ENCODE data around the gene MMP23B. TPM values are rescaled to one million over a fixed set of nuclear protein-coding genes. Genes with fewer than 3 reads are reported as not detected.

MMP23B gene
- total RNA-seq, 4 donors from 2014 or later = 1.2 to 6.6 (median 3.8) TPM

DNA sequence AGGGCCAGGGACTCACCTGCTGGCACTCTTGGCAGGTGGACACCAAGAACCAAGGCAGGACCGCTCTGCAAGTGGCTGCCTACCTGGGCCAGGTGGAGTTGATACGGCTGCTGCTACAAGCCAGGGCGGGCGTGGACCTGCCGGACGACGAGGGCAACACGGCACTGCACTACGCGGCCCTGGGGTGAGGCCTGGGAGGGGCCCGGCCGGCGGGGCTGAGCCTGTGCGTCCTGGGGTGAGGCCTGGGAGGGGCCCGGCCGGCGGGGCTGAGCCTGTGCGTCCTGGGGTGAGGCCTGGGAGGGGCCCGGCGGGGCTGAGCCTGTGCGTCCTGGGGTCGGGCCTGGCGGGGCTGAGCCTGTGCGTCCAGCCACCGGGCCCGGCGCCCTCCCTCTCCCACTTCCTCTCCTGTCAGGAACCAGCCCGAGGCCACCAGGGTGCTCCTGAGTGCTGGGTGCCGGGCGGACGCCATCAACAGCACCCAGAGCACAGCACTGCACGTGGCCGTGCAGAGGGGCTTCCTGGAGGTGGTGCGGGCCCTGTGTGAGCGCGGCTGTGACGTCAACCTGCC, 4.6 kb upstream of the MMP23B start:
- H3K36me3 ChIP-seq = peaks cover 0 to 74% (median 4%) of the 10 kb centered on the region in 3 donors
- DNase-seq (ENCODE audit: low spot score in 2 of 2) = no peak
- TF ChIP-seq, protein P1, sequence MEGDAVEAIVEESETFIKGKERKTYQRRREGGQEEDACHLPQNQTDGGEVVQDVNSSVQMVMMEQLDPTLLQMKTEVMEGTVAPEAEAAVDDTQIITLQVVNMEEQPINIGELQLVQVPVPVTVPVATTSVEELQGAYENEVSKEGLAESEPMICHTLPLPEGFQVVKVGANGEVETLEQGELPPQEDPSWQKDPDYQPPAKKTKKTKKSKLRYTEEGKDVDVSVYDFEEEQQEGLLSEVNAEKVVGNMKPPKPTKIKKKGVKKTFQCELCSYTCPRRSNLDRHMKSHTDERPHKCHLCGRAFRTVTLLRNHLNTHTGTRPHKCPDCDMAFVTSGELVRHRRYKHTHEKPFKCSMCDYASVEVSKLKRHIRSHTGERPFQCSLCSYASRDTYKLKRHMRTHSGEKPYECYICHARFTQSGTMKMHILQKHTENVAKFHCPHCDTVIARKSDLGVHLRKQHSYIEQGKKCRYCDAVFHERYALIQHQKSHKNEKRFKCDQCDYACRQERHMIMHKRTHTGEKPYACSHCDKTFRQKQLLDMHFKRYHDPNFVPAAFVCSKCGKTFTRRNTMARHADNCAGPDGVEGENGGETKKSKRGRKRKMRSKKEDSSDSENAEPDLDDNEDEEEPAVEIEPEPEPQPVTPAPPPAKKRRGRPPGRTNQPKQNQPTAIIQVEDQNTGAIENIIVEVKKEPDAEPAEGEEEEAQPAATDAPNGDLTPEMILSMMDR (IDR thresholded peaks at IDR 0.05) = no peak
- TF ChIP-seq EP300 (IDR thresholded peaks at IDR 0.05) (no peak), POLR2A (IDR thresholded peaks at IDR 0.05) (no peak)
- H3K27me3 ChIP-seq = peaks cover 0 to 27% of the 10 kb centered on the region in 2 donors
- no peaks in the 10 kb centered on the region for H3K9me3 ChIP-seq
- peaks cover 0 to 23% (median 8%) of the 10 kb centered on the region in 4 donors for H3K4me1 ChIP-seq
- no peak overlapping the region for H3K4me3 ChIP-seq
- WGBS, 2 donors = 77 to 84% methylated on average over 18 to 33 of the region's 37 CpGs
- no peak overlapping the region for H3K27ac ChIP-seq

DNA sequence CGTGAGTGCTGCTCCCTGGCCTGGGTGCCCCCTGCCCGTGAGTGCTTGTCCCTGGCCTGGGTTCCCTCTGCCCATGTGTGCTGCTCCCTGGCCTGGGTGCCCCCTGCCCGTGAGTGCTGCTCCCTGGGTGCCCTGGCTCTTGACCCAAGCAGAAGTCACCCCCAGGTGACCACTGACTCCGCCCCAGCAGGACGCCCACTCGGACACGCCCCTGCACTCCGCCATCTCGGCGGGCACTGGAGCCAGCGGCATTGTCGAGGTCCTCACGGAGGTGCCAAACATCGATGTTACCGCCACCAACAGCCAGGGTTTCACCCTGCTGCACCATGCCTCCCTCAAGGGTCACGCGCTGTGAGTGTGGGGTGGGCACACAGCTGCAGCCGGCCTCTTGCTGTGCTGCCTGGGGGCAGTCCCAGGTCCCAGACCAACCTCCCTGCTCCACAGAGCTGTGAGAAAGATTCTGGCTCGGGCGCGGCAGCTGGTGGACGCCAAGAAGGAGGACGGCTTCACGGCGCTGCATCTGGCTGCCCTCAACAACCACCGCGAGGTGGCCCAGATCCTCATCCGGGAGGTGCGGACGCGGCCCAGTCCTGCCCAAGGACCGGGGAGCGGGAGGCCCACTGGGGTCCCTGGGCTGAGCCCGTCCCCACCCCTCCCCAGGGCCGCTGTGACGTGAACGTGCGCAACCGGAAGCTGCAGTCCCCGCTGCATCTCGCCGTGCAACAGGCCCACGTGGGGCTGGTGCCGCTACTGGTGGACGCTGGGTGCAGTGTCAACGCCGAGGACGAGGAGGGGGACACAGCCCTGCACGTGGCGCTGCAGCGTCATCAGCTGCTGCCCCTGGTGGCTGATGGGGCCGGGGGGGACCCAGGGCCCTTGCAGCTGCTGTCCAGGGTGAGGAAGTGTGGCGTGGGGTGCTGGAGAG, 3.9 kb upstream of the MMP23B start:
- no peak overlapping the region for H3K4me3 ChIP-seq
- DNase-seq (ENCODE audit: low spot score in 2 of 2) = no peak
- 95 to 96% methylated on average over 22 to 24 of the region's 53 CpGs for WGBS, 2 donors
- peaks cover 0 to 68% (median 4%) of the 10 kb centered on the region in 3 donors for H3K36me3 ChIP-seq
- TF ChIP-seq, protein P1 (IDR thresholded peaks at IDR 0.05) = no peak
- TF ChIP-seq POLR2A (IDR thresholded peaks at IDR 0.05) (no peak), EP300 (IDR thresholded peaks at IDR 0.05) (no peak)
- no peak overlapping the region for H3K27ac ChIP-seq
- H3K27me3 ChIP-seq = peaks cover 0 to 27% of the 10 kb centered on the region in 2 donors
- peaks cover 0 to 23% (median 8%) of the 10 kb centered on the region in 4 donors for H3K4me1 ChIP-seq
- no peaks in the 10 kb centered on the region for H3K9me3 ChIP-seq

DNA sequence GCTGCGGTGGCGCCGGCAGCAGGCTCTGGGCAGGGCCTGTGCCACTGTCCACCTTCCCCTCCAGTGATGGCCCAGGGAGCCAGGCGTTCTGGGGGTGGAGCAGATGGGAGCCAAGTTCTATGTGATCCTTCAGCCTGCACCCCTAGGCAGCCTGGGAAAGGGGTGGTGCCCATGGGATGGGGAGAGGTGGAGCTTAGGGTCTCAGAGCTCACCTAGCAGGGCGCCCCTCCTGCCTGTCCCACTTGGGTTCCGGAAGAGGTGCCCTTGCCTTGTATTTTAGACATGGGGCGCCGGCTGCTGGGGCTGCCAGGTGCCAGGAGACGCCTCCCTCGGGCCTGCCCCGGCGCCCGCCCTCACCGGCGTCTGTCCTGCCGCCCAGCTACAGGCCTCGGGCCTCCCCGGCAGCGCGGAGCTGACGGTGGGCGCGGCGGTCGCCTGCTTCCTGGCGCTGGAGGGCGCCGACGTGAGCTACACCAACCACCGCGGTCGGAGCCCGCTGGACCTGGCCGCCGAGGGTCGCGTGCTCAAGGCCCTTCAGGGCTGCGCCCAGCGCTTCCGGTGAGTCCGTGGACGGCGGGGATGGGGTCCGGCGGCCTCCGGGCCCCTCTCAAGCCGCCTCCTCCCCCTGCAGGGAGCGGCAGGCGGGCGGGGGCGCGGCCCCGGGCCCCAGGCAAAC, 3.1 kb upstream of the MMP23B start:
- DNase-seq (ENCODE audit: low spot score in 2 of 2) = no peak
- H3K9me3 ChIP-seq = no peaks in the 10 kb centered on the region
- peak overlapping the region in 1 of 4 donors; percentile 43 for H3K4me3 ChIP-seq
- 62 to 90% methylated on average over 6 to 42 of the region's 53 CpGs for WGBS, 2 donors
- TF ChIP-seq POLR2A (IDR thresholded peaks at IDR 0.05) = no peak
- TF ChIP-seq EP300 (IDR thresholded peaks at IDR 0.05) = no peak
- TF ChIP-seq, protein P1 (IDR thresholded peaks at IDR 0.05) = no peak
- H3K36me3 ChIP-seq = peaks cover 0 to 61% (median 4%) of the 10 kb centered on the region in 3 donors
- H3K4me1 ChIP-seq = peaks cover 0 to 23% (median 8%) of the 10 kb centered on the region in 4 donors
- H3K27me3 ChIP-seq = peaks cover 0 to 27% of the 10 kb centered on the region in 2 donors
- peak overlapping the region in 1 of 4 donors; percentile 48 for H3K27ac ChIP-seq

DNA sequence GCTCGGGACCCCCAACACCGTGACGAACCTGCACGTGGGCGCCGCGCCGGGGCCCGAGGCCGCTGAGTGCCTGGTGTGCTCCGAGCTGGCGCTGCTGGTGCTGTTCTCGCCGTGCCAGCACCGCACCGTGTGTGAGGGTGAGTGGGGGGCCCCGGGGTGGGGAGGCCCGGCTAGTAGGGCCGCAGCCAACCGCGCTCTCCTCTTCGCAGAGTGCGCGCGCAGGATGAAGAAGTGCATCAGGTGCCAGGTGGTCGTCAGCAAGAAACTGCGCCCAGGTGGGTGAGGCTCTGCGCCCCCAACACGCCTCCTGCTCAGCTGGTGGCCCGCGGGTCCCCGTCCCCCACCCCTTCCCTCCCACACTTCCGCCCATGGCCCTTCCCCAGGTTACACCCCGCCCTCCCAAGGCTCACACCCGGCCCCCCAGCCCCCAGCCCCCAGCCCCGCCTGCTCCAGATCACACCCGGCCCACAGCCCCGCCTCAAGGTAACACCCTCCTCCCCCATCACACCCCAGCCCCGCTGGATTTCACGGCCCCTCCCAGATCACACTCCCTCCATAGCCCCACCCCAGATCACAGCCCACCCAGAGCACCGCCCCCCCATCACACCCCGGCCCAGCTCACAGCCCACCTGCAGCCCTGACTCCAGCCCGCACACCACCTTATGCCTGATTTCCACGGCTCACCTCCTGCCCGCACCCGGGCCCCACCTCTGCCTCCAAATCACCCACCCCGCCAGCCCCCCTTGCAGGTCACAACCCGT, 2.4 kb upstream of the MMP23B start:
- Histone ChIP-seq H3K4me3 (peak overlapping the region in 1 of 4 donors; percentile 43), H3K36me3 (peaks cover 0 to 54% (median 4%) of the 10 kb centered on the region in 3 donors), H3K4me1 (peaks cover 0 to 23% (median 8%) of the 10 kb centered on the region in 4 donors), H3K27ac (peak overlapping the region in 1 of 4 donors; percentile 80), H3K27me3 (peaks cover 0 to 27% of the 10 kb centered on the region in 2 donors), H3K9me3 (no peaks in the 10 kb centered on the region)
- 57 to 75% methylated on average over 32 to 36 of the region's 48 CpGs for WGBS, 2 donors
- DNase-seq (ENCODE audit: low spot score in 2 of 2) = no peak
- no peak for TF ChIP-seq EP300 (IDR thresholded peaks at IDR 0.05)
- TF ChIP-seq, protein P1 (IDR thresholded peaks at IDR 0.05) = no peak
- TF ChIP-seq POLR2A (IDR thresholded peaks at IDR 0.05) = no peak

Data from tibial nerve (tissue), 4 donors.